ENCODE results near the gene ATP7B.

The ATP7B gene

DNA sequence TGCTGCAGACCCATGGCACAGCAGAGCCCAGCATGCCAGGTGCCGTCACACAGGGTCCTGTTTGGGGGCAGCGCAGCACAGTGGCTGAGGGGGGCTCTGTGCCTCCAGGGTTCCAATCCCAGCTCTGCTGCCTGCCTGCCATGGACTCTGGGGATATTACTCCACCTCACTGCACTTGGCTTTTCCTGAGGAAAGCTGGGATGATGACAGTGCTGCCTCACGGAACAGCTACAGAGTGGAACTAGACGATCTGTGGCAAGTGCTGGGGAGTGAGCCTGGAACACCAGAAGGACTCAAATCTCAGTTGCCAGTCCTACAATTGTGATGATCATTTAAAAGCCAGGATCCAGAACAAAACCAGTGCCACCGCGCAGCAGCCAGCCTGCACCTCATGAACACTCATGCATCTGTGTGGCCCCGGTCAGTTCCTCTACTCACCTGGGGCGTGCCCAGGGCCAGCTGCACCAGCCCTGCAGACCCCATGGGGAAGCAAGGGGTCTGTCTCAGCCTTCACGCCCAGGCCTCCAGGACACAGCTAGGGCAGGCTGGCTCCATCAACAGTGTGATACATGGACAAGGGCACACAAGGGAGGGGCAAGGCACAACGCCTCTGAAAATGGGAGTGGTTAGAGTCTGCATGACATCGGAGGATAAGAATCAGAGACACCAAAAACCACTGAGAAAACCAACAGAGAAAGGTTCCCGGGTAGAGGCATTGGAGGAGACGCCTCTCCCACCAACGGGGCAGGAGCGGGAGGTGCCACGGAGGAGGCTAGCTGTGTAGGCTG lies 55.2 kb downstream of the ATP7B start:
- FAIRE-seq (no peak), DNase-seq (ENCODE audit: insufficient read length, low spot score) (no peak)
- TF ChIP-seq POU2F2 (IDR thresholded peaks at IDR 0.05; ENCODE audit: low read depth, low read length) (no peak), SPI1 (IDR thresholded peaks at IDR 0.05; ENCODE audit: low read depth, low read length) (no peak), PAX5 (IDR thresholded peaks at IDR 0.05; ENCODE audit: insufficient read depth, low read length, severe bottlenecking) (no peak), TAF1 (IDR thresholded peaks at IDR 0.05; ENCODE audit: low read depth, low read length) (no peak), POLR2A (IDR thresholded peaks at IDR 0.05; ENCODE audit: low read depth, low read length) (no peak), POLR2AphosphoS5 (IDR thresholded peaks at IDR 0.05; ENCODE audit: low read depth, low read length) (no peak)

DNA sequence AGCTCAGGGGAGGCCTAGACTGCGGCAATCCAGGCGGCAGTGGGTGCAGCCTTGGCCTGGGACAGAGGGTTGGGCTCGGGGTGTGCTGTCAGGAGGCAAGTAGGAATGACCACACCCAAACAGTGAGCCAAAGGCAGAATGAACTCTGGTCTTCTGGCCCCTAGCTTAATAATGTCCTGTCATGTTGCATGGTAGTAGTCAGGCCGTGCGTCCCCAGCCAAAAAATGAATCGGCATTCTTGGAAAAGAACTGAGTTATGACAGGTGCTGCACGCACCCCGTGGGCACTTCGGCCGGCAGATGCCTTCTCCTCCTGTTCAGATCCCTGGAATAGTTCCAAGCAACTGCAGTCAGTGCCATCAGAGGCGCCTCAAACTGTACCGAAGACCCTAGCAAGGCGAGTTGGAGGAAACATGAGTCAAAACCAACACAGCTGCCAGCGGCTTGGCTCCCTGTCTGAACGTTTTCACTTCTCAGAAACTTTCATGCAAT lies 55.9 kb downstream of the ATP7B start:
- DNase-seq (ENCODE audit: insufficient read length, low spot score): no peak
- no peak for FAIRE-seq
- TF ChIP-seq TAF1 (IDR thresholded peaks at IDR 0.05; ENCODE audit: low read depth, low read length): no peak
- no peak for TF ChIP-seq POLR2AphosphoS5 (IDR thresholded peaks at IDR 0.05; ENCODE audit: low read depth, low read length)
- TF ChIP-seq POLR2A (IDR thresholded peaks at IDR 0.05; ENCODE audit: low read depth, low read length): no peak
- no peak for TF ChIP-seq SPI1 (IDR thresholded peaks at IDR 0.05; ENCODE audit: low read depth, low read length)
- no peak for TF ChIP-seq PAX5 (IDR thresholded peaks at IDR 0.05; ENCODE audit: insufficient read depth, low read length, severe bottlenecking)

DNA sequence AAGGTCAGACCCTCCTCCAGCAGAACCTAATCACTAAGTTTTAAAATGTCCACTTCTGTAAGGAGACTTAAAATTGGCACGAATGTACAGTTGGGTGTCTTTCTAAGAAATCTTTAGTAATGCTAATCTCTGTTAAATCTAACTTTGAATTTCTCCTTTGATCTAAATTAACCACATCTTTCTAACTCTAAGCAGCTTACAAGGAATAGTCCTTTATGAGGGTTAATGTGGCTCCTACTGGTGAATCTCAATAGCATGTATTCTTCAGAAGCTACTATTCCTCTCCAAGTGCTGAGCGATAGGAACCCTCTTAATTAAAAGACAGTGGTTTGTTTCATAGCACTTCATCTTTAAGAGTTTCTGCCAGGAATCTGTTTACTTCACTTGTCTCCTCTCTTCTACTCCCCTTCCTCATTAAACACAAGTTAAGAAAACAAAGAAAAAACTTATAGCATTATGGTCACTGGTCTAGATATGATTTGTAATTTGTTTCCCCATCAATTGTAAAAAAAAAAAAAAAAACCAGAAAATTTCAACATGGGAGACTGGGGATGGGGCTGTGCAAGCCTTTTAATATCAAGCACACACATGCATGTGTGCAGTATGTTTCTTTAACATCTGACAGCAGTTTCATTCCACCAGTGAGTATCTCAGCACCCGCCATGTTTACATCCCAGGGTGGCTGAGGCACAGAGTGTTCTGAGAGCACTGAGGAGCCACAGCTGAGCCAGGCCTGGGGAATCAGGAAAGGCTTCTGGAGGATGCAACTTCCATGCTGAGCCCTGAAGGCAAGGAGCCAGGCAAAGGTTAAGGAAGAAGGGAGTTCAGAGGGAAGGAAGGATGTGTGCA lies 57.7 kb downstream of the ATP7B start:
- FAIRE-seq (no peak), DNase-seq (ENCODE audit: insufficient read length, low spot score) (no peak)

DNA sequence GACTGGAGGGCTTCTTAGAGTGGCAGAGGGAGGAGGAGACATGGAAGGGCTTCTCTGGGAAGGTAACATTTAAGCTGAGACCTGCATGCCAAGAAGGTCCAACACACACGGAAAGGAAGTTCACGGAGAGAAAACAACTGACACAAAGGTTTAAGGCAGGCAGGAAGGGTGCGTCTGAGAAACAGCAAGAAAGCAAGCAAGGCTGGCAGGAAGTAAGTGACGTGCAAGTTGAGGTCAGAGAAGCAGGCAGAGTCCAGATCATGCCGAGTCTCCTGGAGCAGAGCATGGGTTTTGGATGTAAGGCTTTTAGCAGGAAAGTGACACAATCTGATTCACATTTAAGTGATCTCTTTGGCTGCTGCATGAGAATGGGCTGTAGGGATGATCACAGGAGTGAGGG lies 60.5 kb downstream of the ATP7B start:
- FAIRE-seq (no peak), DNase-seq (ENCODE audit: insufficient read length, low spot score) (no peak)
- TF ChIP-seq PAX5 (IDR thresholded peaks at IDR 0.05; ENCODE audit: insufficient read depth, low read length, severe bottlenecking) (no peak), SPI1 (IDR thresholded peaks at IDR 0.05; ENCODE audit: low read depth, low read length) (no peak), POU2F2 (IDR thresholded peaks at IDR 0.05; ENCODE audit: low read depth, low read length) (no peak), POLR2AphosphoS5 (IDR thresholded peaks at IDR 0.05; ENCODE audit: low read depth, low read length) (no peak), POLR2A (IDR thresholded peaks at IDR 0.05; ENCODE audit: low read depth, low read length) (no peak), TAF1 (IDR thresholded peaks at IDR 0.05; ENCODE audit: low read depth, low read length) (no peak)

More for the DNA sequence above, 57.7 kb downstream of the ATP7B start:
- TF ChIP-seq POLR2A (IDR thresholded peaks at IDR 0.05; ENCODE audit: low read depth, low read length) (no peak), SPI1 (IDR thresholded peaks at IDR 0.05; ENCODE audit: low read depth, low read length) (no peak), POLR2AphosphoS5 (IDR thresholded peaks at IDR 0.05; ENCODE audit: low read depth, low read length) (no peak), POU2F2 (IDR thresholded peaks at IDR 0.05; ENCODE audit: low read depth, low read length) (no peak), PAX5 (IDR thresholded peaks at IDR 0.05; ENCODE audit: insufficient read depth, low read length, severe bottlenecking) (no peak), TAF1 (IDR thresholded peaks at IDR 0.05; ENCODE audit: low read depth, low read length) (no peak)

DNA sequence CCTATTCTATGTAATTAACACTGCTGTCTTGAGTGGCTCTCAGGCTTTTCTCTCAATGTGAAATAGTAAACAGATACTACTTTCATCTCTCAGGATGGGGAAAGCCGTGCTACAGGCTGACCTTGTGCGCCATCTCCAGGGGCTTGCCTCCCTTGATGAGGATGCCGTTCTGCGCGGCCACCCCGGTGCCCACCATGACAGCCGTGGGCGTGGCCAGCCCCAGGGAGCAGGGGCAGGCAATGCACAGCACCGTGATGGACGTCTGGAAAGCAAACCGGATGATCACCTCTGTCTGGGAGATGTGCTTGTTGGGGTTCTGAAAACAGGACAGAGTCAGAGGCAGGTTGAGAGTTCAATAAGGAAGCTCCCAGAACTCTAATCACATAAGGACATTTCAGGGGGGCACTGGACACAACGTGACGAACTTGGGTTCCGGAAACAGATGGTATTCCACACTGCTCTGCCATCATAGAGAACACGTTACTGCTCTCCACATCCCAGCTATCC lies 65.0 kb downstream of the ATP7B start:
- TF ChIP-seq POLR2AphosphoS5 (IDR thresholded peaks at IDR 0.05; ENCODE audit: low read depth, low read length) (no peak), TAF1 (IDR thresholded peaks at IDR 0.05; ENCODE audit: low read depth, low read length) (no peak), SPI1 (IDR thresholded peaks at IDR 0.05; ENCODE audit: low read depth, low read length) (no peak), POU2F2 (IDR thresholded peaks at IDR 0.05; ENCODE audit: low read depth, low read length) (no peak), PAX5 (IDR thresholded peaks at IDR 0.05; ENCODE audit: insufficient read depth, low read length, severe bottlenecking) (no peak), POLR2A (IDR thresholded peaks at IDR 0.05; ENCODE audit: low read depth, low read length) (no peak)
- DNase-seq (ENCODE audit: insufficient read length, low spot score) (no peak), FAIRE-seq (no peak)

DNA sequence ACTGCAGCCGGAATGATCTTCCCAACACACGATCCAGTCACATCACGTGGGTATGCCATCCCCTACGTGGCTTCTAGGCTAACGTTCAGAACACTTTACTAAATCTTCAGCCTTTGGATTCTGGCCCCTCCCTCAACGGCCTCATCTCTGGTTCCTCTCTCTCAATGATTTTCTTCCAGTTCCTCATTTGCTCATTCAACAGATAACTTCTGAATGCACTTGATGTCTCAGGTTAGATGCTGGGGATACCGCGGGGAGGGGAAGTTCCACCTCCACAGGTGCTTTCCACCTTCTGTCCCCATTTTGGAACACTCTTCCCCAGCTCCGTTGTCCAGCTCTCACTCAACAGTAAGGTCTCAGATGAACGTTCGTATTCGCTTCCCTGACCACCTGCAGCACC lies 66.1 kb downstream of the ATP7B start:
- TF ChIP-seq POLR2AphosphoS5 (IDR thresholded peaks at IDR 0.05; ENCODE audit: low read depth, low read length): no peak
- TF ChIP-seq SPI1 (IDR thresholded peaks at IDR 0.05; ENCODE audit: low read depth, low read length): peak; percentile 95
- TF ChIP-seq POU2F2 (IDR thresholded peaks at IDR 0.05; ENCODE audit: low read depth, low read length): no peak
- TF ChIP-seq POLR2A (IDR thresholded peaks at IDR 0.05; ENCODE audit: low read depth, low read length): no peak
- TF ChIP-seq PAX5 (IDR thresholded peaks at IDR 0.05; ENCODE audit: insufficient read depth, low read length, severe bottlenecking): no peak
- no peak for TF ChIP-seq TAF1 (IDR thresholded peaks at IDR 0.05; ENCODE audit: low read depth, low read length)
- peak; percentile 45 for FAIRE-seq
- DNase-seq (ENCODE audit: insufficient read length, low spot score): peak; percentile 42

DNA sequence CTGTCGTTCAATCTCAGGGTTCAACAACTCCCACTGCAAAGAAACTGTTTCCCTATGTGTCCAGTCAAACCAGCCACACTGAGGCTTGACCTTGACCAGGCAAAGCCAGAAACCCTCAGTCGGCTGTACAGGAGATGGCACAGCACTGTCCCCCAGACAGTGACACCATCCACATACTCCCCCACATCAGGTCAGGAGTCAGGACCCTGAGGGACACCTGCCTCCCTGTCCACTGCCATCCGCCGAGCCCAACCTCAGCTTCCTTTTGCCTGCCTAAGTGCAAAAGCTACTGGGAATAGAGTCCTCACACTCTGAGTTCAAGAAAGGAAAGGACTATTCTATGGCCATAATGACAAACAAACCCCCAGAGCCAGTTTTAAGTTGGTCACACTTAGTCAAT lies 66.8 kb downstream of the ATP7B start:
- TF ChIP-seq POLR2A (IDR thresholded peaks at IDR 0.05; ENCODE audit: low read depth, low read length): no peak
- TF ChIP-seq TAF1 (IDR thresholded peaks at IDR 0.05; ENCODE audit: low read depth, low read length): no peak
- no peak for TF ChIP-seq PAX5 (IDR thresholded peaks at IDR 0.05; ENCODE audit: insufficient read depth, low read length, severe bottlenecking)
- no peak for TF ChIP-seq SPI1 (IDR thresholded peaks at IDR 0.05; ENCODE audit: low read depth, low read length)
- TF ChIP-seq POLR2AphosphoS5 (IDR thresholded peaks at IDR 0.05; ENCODE audit: low read depth, low read length): no peak
- no peak for DNase-seq (ENCODE audit: insufficient read length, low spot score)
- FAIRE-seq: no peak

DNA sequence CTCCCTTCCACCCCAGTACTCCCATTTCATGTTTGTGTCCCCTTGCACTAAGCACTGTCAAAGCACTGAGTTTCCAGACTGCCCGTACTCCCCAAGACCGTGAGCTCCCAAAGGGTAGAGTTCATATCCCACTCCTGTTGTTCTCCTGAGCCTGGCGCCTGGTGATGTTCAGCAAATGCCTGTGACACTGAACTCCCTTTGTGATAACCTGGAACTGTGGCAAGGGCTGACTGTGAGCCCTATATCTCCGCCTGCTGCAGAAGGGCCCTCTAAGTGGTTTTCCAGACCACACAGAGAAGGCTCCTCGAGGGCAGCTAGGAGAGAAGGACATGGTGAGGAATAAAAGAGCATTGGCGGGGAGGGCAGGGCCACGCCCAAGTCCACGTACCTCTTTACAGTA lies 67.5 kb downstream of the ATP7B start:
- TF ChIP-seq SPI1 (IDR thresholded peaks at IDR 0.05; ENCODE audit: low read depth, low read length) (no peak), PAX5 (IDR thresholded peaks at IDR 0.05; ENCODE audit: insufficient read depth, low read length, severe bottlenecking) (no peak), POU2F2 (IDR thresholded peaks at IDR 0.05; ENCODE audit: low read depth, low read length) (no peak), TAF1 (IDR thresholded peaks at IDR 0.05; ENCODE audit: low read depth, low read length) (no peak), POLR2A (IDR thresholded peaks at IDR 0.05; ENCODE audit: low read depth, low read length) (no peak), POLR2AphosphoS5 (IDR thresholded peaks at IDR 0.05; ENCODE audit: low read depth, low read length) (no peak)
- DNase-seq (ENCODE audit: insufficient read length, low spot score): no peak
- no peak for FAIRE-seq

DNA sequence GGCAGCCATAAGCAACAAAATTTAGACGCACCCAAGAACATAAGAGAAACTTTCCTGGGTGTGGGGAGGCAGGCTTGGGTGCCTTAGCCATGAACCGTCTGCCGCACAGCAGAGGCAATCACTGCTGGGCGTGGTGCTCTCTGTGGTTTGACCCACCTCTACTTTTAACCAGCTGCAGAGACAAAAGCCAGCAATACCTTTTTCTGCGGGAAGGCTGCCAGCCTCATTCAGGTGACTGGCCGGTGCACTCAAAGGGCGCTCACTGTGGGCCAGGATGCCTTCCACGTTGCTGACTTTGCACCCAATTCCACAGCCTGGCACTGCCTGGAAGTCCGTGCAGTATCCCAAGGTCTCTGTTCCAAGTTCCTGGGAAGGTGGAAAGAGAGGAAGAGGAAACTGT lies 69.1 kb downstream of the ATP7B start:
- no peak for DNase-seq (ENCODE audit: insufficient read length, low spot score)
- TF ChIP-seq POLR2AphosphoS5 (IDR thresholded peaks at IDR 0.05; ENCODE audit: low read depth, low read length) (no peak), SPI1 (IDR thresholded peaks at IDR 0.05; ENCODE audit: low read depth, low read length) (no peak), POU2F2 (IDR thresholded peaks at IDR 0.05; ENCODE audit: low read depth, low read length) (no peak), POLR2A (IDR thresholded peaks at IDR 0.05; ENCODE audit: low read depth, low read length) (no peak), TAF1 (IDR thresholded peaks at IDR 0.05; ENCODE audit: low read depth, low read length) (no peak), PAX5 (IDR thresholded peaks at IDR 0.05; ENCODE audit: insufficient read depth, low read length, severe bottlenecking) (no peak)
- no peak for FAIRE-seq
